Fibroblast of skin of right quadriceps (primary cell): ENCODE measurements around the gene SAMD11.

Source experiments
- DNase-seq: peaks from one replicate; pipeline ENCODE4 v3.0.0-alpha.2; 2013

The SAMD11 gene

DNA sequence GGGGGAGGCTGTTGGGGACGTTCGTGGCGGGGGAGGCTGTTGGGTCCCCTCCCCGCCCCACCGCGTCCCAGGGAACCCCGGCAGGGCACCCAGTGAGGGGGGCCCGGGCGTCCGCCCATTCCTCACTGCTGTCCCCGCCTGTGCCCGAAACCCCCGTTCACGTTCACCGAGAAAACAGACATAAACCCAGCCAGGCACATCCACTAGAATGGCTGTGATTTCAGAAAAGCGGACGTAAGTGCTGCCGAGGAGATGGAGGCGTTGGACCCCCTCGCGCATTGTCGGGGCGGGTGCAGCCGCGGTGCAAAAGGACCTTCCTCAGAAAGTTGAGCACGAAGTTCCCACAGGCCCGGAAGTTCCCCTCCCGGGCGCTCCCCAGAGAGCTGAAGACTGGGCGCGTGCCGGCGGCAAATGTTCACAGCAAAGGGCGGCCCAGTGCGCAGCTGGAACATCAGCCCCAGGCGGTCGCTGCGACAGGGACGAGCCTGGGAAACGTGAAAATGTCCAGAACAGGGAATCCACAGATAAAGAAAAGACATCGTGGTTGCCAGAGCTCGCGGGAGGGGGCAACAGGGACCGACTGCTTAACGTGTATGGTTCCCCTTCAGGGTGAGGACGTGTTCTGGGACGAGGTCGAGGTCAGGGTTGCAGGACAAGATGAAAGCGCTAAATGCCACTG, 18.5 kb upstream of the SAMD11 start:
- DNase-seq = no peak

DNA sequence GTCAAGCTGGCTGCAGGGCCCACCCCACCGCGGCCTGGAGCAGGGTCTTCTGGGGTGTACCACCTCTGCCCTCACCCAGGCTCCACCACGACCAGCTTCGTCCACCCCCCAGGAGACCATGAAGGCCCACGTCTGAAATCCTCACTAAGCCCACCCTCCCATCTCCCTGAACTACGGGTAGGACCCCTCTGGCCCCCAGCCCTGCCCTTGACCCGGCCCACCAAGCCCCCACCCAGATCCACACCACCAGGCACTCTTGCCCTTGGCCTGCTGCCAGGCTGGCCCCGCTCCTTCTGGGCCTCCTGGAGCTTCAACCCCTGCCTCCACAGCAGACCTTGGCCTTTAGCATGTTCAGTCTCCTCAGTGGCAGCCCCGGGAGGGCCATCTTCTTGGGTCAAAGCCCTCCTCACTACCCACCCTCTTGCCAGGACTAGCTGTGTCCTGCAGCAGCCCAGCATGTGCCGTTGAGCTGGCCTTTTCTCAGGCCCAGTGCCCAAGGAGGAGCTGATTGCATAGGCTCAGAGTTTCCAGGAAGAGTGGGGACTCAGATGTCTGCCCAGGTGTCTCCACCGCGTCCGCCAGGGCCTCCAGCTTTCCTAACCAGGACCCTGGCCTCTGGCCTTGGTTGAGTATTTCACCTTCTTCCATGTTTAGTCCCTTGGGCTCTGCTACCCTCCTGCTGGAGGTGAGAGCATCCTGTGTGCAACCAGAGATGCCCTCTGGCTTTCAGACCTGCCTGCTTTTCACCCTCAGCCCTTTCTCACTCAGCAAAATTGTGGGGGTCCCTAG, 17.7 kb upstream of the SAMD11 start:
- no peak for DNase-seq

DNA sequence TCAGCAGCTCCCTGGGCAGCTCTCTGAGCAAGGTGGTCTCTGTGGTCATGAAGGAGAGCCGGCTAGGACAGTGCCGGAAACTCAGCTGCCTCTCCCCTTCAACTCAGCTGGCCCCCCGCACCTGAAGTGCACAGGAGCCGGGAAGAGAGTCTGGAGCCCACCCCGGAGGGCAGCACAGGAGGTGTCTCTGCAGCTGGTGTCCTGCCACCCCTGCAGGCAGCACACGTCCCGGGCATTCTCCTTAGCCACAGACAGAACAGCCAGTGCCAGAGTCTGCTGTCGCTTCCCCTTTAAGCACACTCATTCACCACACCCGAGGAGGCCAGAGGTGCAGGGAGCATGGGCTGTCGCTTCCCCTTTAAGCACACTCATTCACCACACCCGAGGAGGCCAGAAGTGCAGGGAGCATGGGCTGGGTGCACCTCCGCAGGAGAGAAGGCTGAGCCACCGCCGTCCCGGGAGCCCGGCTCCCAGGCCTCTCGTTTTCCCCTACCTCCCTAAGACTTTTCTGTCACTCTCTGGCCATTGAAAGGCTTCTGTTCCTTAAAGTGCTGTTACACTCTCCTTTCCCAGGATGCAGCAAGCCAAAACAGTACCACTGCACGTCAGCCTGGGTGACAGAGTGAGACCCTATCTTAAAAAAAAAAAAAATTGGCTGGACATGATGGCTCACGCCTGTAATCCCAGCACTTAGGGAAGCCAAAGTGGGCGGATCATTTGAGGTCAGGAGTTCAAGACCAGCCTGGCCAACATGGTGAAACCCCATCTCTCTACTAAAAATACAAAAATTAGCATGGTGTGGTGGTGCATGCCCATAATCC, 16.9 kb upstream of the SAMD11 start:
- peak; percentile 59 for DNase-seq

DNA sequence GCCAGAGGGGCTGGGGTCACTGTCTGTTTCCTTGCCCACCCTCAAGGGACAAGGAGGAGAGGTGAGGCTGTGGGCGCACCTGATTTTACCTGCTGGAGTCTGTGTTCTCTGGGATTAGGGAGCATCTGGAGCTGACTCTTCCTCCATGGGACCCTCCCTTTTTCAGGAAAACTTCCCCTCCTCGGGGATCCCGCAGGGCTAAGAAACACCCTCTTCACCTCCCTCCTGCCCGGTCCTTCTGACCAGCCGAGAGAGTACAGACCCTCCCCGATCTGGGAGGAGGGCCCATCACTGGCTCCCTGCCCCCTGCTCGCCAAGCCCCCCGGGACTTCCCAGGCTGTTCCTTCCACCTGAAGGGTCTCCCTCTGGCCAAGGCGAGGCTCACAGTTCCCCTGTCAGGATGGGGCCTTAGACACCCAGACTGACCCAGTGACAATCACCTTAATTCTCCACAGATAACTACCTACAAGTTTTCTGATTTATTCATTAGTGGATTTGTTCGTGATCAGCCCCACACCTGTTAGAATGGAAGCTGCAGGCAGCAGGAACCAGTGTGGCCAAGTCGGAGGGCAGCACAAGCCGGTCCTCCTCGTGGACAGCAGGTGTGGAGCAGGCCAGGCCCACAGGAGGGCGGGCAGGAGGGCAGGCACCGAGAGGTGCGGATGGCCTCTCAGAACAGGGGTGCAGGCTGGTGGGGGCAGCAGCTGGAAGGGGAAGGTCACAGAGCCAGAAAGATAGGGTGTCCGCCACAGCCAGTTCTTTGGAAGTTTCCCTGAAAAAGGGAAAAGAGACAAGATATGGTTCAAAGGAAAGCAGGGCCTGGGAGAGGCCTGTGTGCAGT, 15.9 kb upstream of the SAMD11 start:
- no peak for DNase-seq

DNA sequence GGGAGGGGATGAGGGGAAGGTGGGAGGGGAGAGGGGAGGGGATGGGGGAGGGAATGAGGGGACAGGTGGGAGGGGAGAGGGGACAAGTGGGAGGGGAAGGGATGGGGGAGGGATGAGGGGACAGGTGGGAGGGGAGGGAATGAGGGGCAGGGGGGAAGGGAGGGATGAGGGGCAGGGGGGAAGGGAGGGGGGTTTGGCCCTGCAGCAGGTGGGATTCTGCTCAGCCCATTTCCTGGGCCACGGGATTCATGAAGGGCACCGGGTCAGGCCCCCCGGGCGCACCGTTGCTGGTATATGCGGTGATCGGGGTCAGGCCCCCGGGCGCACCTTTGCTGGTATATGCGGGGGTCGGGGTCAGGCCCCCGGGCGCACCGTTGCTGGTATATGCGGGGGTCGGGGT, 15.1 kb upstream of the SAMD11 start:
- no peak for DNase-seq

DNA sequence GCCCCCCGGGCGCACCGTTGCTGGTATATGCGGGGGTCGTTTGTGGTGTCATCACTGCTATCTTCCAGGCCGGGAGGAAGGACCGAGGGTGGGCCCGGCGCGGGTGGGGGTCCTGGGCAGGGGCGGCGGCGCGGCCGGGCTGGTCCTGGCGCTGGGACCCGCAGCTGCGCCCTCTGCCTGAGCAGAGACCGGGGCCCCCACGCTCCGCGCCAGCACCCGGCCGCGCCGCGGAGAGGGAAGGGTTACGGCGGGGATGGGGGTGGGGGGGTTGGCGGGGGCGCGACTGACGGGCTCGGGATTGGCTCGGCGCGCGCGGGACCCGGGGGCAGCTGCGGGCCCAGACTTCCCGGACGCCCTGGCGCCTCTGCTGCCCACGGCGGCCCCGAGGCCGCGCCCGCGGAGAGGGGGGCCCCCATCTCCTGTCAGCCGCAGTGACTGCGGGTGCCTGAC, 13.8 kb upstream of the SAMD11 start:
- DNase-seq = no peak

DNA sequence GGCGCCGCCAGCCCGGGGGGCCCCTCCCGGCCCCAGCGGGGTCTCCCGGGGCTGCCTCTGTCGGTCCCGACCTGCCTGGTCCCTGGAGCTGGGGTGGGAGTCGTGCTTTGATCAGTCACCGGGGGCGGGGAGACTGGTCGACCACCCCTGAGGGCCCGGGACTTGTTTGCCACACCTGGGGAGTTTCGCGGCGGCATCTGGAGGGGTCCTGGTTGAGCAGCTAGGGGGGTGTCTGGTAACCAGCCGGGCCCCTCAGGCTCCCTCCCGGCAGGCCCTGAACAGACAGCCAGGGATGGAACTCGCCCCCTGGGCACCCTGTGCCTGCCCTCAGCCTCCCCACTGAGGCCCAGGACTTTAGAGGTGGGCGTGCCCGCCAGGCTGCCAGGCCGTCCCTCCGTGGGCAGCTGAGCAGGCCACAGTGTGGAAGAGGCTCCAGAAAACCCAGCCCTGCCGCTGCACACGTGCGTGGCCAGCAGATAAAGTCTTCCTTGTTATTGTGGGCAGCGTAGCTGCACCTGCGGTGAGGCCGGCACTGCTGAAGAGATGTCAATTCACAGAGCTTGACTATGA, 13.3 kb upstream of the SAMD11 start:
- no peak for DNase-seq

DNA sequence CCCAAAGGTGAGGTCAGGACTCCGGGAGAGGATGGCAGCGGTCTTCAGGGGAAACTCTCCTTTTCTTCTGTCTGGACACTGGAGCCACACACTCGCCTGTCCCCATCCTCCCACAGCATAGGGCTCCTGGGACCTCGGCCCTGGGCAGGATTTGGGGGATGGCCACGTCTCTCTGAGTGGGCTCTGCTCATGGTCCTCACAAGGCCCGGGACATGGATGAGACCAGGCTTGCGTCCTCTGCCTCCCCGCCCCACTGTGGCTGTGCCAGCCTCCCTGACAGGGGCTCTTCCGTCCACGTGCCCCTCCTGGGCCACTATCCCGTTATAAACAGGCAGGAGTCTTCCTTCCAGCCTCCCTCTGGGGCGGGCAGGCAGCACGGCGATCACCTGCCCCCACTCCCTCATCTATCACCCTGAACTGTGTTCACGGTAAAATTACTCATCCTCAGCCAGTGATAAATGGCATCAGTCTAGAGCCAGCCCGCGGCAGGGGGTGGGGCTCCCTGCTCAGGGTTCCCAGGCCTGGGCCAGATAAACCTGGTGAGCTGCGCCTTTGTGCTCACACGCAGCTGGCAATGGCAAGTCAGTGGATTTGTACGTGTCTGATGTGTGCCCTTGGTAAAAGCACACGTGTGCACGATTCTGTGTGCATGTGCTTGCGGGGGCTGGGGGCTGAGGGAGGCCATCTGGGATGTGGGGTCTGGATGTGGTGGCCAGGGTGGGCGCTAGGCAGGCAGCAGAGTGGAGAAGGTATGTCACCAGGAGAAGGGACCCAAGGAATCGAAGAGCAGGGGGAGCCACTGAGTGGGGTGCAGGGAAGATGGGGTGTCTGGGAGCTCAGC, 12.6 kb upstream of the SAMD11 start:
- peak; percentile 71 for DNase-seq

DNA sequence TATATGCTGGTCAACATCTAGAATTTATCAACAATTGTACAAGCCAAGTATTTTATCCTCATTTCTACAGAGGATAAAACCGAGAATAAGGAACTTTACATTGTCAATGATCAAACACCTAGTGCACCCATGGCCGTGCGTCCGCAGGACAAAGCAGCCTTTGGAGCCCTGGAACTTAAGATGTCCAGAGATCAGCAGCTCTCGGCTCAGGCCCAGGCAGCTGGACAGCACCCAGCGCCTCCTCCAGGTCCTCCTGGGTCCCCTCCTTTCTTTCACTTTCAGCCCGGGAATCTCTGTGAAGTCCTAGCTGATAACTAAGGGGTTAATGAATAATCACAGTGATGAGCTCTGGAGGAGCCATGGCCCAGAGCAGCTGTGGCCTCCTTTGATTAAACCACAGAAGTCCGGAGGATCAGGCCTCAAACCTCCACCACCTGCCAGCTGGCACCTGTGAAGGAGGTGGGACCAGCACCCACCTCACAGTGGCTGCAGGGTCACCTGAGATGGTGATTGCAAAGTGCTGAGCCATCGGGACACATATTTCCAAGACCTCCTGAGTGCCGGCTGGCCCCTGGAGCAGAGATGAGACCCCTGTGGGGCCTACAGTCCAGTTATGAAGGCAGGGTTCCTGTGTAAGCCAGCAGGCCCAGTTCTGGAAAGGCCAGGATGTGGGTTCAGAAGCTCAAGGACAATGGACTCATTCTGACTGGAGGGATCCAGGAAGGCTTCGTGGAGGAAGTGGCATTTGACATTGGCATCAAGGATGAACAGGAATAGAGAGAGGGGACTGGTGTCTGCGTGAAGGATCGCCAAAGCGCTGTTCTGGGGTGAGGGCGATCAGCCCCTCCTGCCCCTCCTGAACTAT, 11.6 kb upstream of the SAMD11 start:
- no peak for DNase-seq

DNA sequence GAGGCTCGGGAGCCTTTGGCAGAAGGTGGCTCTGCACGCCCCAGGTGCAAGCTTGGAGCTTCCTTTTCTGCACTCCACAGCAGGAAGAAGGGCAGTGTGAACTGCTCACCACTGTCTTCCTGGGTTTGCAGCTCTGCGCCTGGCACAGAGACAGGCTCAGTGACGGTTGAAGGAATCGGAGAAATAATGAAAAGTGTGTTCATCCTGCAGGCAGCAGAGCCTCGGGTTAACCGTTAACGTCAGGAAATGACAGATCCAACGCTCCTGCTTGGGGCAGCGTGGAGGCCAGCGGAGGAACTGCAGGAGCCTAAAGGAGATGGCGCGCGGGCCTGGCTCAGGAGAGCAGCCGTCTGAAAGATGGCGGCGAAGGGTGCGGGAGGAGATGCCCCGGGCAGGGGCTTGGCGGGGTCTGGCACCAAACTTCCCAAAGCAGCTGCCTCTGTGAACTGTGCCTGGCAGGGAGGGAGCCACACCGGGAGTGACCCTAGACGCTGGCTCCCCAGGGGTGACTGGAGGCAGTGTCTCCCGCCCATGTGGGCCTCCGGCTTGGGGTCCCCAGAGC, 10.9 kb upstream of the SAMD11 start:
- DNase-seq = no peak

DNA sequence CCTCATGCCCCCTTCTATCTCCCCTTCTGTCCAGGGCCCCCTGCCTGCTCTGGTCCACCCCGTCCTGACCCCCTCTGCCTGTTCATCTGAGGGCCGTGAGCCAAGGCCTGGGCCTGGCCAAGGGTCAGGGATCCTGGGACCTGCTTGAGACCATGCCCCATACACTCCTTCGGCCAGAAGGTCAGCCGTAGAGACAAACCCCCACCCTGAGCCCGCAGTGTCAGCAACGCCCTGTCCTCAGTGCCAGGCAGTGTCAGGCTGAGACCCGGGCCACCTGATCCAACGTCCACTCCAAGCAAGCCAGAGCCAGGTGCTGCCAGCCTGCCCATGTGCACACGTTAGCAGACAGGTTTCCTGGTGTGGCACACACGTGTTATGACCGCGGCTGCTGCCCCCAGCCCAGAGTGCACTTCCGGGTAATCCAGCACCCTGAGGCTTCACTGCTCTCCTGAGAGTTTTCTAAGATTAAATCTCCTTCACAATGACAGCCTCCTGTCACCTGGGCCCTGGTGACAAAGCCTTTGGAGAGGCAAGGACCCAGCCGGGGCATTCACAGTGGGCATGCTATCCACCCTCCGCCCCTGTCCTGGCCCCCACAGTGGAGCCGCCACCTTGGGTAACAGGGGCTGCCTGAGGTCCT, 10.1 kb upstream of the SAMD11 start:
- DNase-seq = no peak

DNA sequence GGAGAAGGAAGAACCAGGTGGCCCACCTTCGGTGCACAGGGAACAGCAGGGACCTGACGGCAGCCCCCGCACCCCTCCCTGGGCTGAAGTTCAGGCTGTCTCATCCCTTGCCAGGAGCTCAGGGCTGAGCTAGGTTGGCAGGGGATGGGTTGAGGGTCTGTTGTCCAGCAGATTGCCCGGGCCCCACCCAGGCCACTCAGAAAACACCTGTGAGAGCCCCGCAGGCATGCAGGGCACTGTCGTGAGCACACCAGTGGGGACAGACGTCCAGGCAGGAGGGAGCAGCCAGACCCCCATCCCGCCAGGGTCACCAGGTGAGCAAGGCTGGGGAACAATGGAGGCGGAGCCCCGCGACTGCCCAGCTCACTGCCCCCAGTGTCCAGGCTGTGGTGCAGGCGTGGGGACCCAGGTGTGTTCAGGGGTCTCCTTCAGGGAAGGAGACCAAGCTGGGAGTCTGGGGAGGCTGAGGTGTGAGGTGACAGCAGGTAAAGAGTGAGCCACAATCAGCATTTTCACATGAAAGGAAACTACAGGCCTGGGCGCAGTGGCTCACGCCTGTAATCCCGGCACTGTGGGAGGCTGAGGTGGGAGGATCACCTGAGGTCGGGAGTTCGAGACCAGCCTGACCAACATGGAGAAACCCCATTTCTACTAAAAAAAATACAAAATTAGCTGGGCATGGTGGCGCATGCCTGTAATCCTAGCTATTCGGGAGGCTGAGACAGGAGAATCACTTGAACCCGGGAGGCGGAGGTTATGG, 9.4 kb upstream of the SAMD11 start:
- DNase-seq = no peak

DNA sequence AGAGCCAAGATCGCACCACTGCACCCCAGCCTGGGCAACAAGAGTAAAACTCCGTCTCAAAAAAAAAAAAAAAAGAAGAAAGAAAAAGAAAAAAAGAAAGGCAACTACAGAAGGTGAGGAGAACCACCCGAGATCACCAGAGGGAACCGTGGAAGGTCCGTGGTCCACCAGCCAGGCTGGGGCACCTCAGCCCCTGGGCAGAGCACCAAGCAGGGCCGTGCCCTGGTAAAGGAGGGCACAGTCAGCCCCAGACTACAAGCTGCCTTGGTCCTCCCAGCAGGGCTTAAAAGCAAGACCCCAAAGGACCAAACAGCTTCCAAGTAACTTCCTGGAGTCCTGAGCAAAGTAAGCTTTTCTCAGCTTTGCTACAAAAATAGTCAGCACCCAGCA, 8.8 kb upstream of the SAMD11 start:
- DNase-seq = no peak

DNA sequence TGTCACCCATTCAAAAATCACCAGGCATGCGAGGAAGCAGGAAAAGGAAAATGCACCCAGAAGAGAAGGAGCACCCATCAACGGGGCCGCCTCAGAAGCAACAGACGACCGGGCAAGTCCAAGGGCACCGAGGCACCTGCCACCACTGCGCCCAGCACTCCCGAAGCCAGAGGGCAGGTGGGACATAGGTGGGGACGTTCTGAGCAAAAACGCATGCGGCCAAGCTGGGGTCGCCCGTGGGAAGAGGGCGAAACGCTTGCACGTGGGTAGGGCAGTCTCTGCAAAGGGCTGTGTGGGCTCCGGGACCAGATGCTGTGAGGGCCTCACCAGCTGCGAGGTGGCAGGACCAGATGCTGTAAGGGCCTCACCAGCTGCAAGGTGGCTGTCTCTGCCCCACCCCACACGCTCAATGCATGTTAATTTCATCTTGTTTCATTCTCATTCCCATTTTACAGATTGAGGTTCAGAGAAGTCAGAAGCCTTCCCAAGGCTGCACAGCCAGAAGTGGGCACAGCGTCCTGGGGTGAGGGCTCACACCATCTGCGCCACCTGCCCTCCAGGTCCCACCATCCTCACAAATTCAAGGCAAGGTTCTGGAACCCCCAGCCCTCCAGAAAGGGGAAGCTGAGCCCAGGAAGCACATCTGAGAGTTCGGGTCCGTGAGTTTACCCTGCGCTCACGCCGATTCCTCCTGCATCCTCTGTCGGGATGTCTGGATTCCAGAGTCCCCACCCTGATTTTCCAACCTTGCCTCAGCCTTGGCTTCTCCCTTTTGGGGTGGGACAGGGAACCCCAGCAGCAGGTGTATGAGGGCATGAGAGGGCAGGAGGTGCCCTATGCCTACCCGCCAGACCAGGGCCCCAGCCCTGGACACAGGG, 8.2 kb upstream of the SAMD11 start:
- DNase-seq = no peak

DNA sequence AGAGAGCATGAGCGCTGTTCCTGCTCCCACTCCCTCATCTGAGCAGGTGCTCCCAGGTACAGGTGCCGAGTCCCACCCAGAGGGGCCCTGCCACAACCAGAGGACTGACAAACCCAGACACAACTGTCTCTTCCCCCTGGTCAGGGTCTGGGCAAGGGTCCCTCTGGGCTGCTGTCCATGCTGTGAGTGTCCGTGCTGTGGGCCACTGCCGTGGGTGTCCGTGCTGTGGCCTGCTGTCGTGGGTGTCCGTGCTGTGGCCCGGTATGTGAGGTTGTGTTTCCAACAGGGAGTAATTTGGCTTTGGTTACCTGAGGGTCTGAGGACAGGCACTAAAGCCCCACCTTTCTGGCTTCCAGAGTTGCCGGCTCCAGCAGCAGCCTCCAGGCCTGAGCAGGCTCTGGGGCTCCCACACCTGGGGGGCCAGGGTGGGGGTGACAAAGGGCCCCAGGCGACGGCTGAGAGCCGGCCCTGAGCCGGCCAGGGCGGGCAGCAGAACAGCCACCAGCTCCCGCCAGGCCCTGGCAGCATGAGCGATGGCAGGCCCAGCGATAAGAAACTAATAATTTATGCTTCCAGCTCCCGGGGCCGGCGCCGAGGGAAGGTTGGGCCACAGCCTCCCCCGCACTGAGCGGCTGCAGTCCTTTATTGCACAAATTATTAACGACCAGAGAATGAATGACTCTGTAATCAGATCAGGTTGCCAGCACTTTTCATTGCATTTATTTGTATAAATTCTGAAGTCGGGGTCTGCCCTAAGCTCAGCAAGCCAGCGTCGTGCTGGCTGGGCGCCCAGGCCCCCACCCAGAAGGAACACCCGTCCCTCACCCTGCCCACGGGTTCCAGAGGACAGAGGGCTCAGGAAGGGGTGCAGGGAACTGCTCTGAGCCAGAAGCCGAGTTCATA, 7.3 kb upstream of the SAMD11 start:
- no peak for DNase-seq

DNA sequence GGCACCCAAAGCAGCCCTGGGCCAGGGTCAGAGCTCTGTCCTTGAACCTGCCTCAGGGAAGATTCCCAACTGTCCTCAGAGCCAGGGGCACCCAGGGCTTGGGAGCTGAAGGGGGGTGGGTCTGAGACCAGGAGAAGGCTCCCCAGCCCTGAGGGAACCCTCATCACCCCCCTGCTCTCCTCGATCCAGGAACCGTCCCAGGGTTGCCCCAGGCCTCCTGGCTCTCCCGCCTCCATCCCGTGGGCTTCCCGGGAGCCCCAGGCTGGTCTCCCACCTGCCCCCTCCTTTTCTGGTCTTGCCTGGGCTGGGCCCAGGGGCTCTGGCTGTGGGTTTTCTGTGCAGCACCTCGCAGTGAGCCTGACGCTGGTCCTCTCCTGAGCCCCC, 6.7 kb upstream of the SAMD11 start:
- no peak for DNase-seq
